SK-N-MC (cell line): Measurements from ENCODE around the gene DHCR7.

Experiments used
- EZH2 ChIP-seq: fragments of 200-600 bp; sonication (generic); IDR thresholded peaks from one replicate; pipeline ENCODE4 v1.6.1; 2017; ENCODE audit warnings: antibody characterized with exemption
- FOXP2 ChIP-seq: optimal IDR thresholded peaks from 2 replicates; pipeline ENCODE3; 2011; ENCODE audit warnings: mild to moderate bottlenecking, moderate library complexity; ENCODE audit not compliant: insufficient read depth; ENCODE audit errors: extremely low read length, control extremely low read depth
- POLR2AphosphoS5 ChIP-seq: IDR thresholded peaks from 2 replicates; pipeline ENCODE4 v1.6.1; 2012; ENCODE audit warnings: mild to moderate bottlenecking, low read depth, low read length, borderline replicate concordance

- TF ChIP-seq POLR2AphosphoS5 (no peak), EZH2 (no peak), FOXP2 (no peak)
These were observed 15.2 kb downstream of the DHCR7 start for GRCh38 chr11:71432761-71433647.
